ENCODE measurements around the gene FOXP4.

GRCh38 chr6:41543087-41543486 lies 3.1 kb upstream of the FOXP4 start:
- no peak for TF ChIP-seq POLR2AphosphoS5 (IDR thresholded peaks at IDR 0.05)
- TF ChIP-seq POLR2A (IDR thresholded peaks at IDR 0.05), result no peak
- no peak for TF ChIP-seq CTCF (IDR thresholded peaks at IDR 0.05 in 8 of 11, conservative IDR thresholded peaks at IDR 0.05 in 3 of 11)

Measured in spleen (tissue), 7 donors.